ENCODE results near the gene ZC2HC1B. TPM values are rescaled to one million over a fixed set of nuclear protein-coding genes. Genes with fewer than 3 reads are reported as not detected.

Gene ZC2HC1B
- polyA plus RNA-seq, 3 donors: not detected

DNA sequence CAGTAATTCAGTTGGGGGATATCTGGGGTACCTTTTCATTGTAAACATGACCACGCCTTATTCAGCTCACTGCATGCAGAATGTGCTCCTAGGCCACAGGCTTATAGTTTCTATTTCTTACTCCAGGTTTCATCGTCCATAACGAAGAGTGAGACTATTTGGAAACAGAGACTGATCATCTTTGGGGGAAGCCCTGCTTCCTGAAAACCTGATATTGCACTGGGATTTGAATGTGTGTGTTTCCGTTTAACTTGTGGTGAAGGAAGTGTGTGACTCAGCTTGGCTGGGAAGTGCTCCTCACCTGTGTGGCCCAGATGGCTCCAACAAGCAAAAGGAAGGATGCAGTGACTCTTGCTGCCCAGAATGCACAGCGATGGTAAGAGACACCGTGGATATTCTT, 40.7 kb upstream of the ZC2HC1B start:
- Mint-ChIP-seq H3K9me3 (no peaks in the 10 kb centered on the region), H3K4me1 (no peaks in the 10 kb centered on the region), H3K36me3 (peaks cover 32 to 37% of the 10 kb centered on the region in 2 donors), H3K4me3 (no peak overlapping the region), H3K27me3 (ENCODE audit: low read depth in 3 of 3) (no peaks in the 10 kb centered on the region), H3K27ac (no peak overlapping the region)
- H3K4me3 ChIP-seq (replicated peaks in 1 of 3; ENCODE audit: low read depth in 2 of 3, low read length in 3 of 3): no peak overlapping the region
- H2AFZ ChIP-seq (ENCODE audit: insufficient read depth, low read depth, low read length, poor library complexity, severe bottlenecking): no peak overlapping the region
- no peak overlapping the region for H3K4me2 ChIP-seq (replicated peaks; ENCODE audit: extremely low read depth, low read length, poor library complexity, severe bottlenecking)
- H4K20me1 ChIP-seq (ENCODE audit: insufficient read depth, low read length): no peaks in the 10 kb centered on the region
- 59% methylated on average over 3 of the region's 6 CpGs for WGBS (ENCODE audit: insufficient coverage)
- no peaks in the 10 kb centered on the region for H3K27me3 ChIP-seq (ENCODE audit: control insufficient read depth in 2 of 2, insufficient read depth in 2 of 2, low read length in 2 of 2)
- no peaks in the 10 kb centered on the region for H3K9me3 ChIP-seq (replicated peaks in 1 of 2; ENCODE audit: control insufficient read depth in 1 of 2, insufficient read depth in 1 of 2, low read length in 2 of 2)
- H3K9ac ChIP-seq (ENCODE audit: insufficient read depth, low read length, poor library complexity, severe bottlenecking): no peak overlapping the region
- no peak for DNase-seq
- H3K36me3 ChIP-seq (replicated peaks in 1 of 2; ENCODE audit: control insufficient read depth in 1 of 2, insufficient read depth in 2 of 2, low read length in 2 of 2): peaks cover 10 to 55% of the 10 kb centered on the region in 2 donors
- no peaks in the 10 kb centered on the region for H3K4me1 ChIP-seq (ENCODE audit: control insufficient read depth in 1 of 2, insufficient read depth in 2 of 2, low read length in 2 of 2)
- H3K79me2 ChIP-seq (ENCODE audit: insufficient read depth, low read length): no peaks in the 10 kb centered on the region
- no peak overlapping the region for H3K27ac ChIP-seq (ENCODE audit: low read depth in 1 of 2, low read length in 2 of 2)
- TF ChIP-seq, protein P1, sequence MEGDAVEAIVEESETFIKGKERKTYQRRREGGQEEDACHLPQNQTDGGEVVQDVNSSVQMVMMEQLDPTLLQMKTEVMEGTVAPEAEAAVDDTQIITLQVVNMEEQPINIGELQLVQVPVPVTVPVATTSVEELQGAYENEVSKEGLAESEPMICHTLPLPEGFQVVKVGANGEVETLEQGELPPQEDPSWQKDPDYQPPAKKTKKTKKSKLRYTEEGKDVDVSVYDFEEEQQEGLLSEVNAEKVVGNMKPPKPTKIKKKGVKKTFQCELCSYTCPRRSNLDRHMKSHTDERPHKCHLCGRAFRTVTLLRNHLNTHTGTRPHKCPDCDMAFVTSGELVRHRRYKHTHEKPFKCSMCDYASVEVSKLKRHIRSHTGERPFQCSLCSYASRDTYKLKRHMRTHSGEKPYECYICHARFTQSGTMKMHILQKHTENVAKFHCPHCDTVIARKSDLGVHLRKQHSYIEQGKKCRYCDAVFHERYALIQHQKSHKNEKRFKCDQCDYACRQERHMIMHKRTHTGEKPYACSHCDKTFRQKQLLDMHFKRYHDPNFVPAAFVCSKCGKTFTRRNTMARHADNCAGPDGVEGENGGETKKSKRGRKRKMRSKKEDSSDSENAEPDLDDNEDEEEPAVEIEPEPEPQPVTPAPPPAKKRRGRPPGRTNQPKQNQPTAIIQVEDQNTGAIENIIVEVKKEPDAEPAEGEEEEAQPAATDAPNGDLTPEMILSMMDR (IDR thresholded peaks at IDR 0.05): no peak
- intact Hi-C loops (cut with micrococcal nuclease): no loop called here

DNA sequence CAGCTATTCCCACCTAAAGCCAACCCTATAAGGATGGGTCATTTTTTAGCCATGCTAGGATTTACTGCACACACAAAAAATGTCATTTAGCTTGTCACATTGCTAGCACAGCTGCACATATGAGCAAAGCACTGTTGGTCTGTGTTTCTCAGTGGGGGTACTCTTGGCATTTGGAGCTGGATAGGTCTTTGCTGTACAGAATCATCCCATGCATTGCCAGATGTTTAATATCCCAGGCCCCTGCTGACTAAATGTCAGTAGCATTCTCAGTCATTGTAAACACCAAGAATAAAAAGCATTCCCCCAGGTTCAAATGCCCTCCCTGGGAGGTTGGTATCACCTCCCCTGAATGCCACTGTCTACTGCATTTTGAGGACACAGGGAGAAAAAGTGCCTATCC, 35.7 kb upstream of the ZC2HC1B start:
- H3K36me3 ChIP-seq (replicated peaks in 1 of 2; ENCODE audit: control insufficient read depth in 1 of 2, insufficient read depth in 2 of 2, low read length in 2 of 2): peaks cover 12 to 40% of the 10 kb centered on the region in 2 donors

More for the DNA sequence above, 35.7 kb upstream of the ZC2HC1B start:
- Mint-ChIP-seq H3K4me3 (no peak overlapping the region), H3K9me3 (no peaks in the 10 kb centered on the region), H3K27ac (no peak overlapping the region), H3K27me3 (ENCODE audit: low read depth in 3 of 3) (peaks cover 0 to under 1% (median 0%) of the 10 kb centered on the region in 3 donors), H3K36me3 (peaks cover 27 to 30% of the 10 kb centered on the region in 2 donors), H3K4me1 (no peaks in the 10 kb centered on the region)
- TF ChIP-seq, protein P1 (IDR thresholded peaks at IDR 0.05): no peak
- Histone ChIP-seq H3K4me1 (ENCODE audit: control insufficient read depth in 1 of 2, insufficient read depth in 2 of 2, low read length in 2 of 2) (no peaks in the 10 kb centered on the region), H3K79me2 (ENCODE audit: insufficient read depth, low read length) (no peaks in the 10 kb centered on the region), H3K4me2 (replicated peaks; ENCODE audit: extremely low read depth, low read length, poor library complexity, severe bottlenecking) (no peak overlapping the region), H3K4me3 (replicated peaks in 1 of 3; ENCODE audit: low read depth in 2 of 3, low read length in 3 of 3) (no peak overlapping the region), H3K27ac (ENCODE audit: low read depth in 1 of 2, low read length in 2 of 2) (no peak overlapping the region), H3K9ac (ENCODE audit: insufficient read depth, low read length, poor library complexity, severe bottlenecking) (no peak overlapping the region), H3K27me3 (ENCODE audit: control insufficient read depth in 2 of 2, insufficient read depth in 2 of 2, low read length in 2 of 2) (no peaks in the 10 kb centered on the region), H3K9me3 (replicated peaks in 1 of 2; ENCODE audit: control insufficient read depth in 1 of 2, insufficient read depth in 1 of 2, low read length in 2 of 2) (no peaks in the 10 kb centered on the region), H4K20me1 (ENCODE audit: insufficient read depth, low read length) (no peaks in the 10 kb centered on the region), H2AFZ (ENCODE audit: insufficient read depth, low read depth, low read length, poor library complexity, severe bottlenecking) (no peak overlapping the region)
- intact Hi-C loops (cut with micrococcal nuclease): no loop called here
- DNase-seq: no peak

Measured in CD14-positive monocyte (primary cell).